ENCODE measurements around the gene KIF4A. TPM values are rescaled to one million over a fixed set of nuclear protein-coding genes. Genes with fewer than 3 reads are reported as not detected.

KIF4A gene
- total RNA-seq, 1 experiment from 2014 or later: 40.3 TPM

DNA sequence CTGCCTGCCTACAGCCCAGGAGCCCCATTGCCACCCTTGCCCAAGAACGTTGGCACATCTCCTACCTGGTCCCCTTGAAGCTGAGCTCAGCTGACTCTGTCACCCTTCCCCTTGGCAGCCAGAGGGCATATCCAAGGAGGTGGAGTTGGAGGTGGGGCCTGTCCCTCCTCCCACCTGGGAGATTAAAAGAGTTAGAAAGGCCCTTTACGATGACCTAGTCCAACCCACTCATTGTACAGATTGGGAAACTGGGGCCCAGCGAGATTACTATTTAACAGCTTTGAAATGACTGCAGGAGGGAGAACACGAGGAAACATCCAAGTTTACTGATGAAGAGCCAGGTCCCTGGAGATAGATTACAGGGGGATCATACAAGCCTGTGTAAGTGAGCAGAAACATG is 29.8 kb upstream of the KIF4A start, which contains the start of gene P2RY4:
Gene P2RY4, minus strand, starts transcription at position 101 of the 400 bp plus-strand sequence. CDS start 580 bp downstream, outside the sequence.
- ChIA-PET CTCF (interaction anchor here (4.2 kb wide), 1 partner anchor 127 kb away, joined by 20 read pairs; the partner anchor contains the start of gene IGBP1), RAD21 (ENCODE audit: low non-redundant PET in 1 of 2, low total read pairs in 2 of 2, uncharacterized antibody in 2 of 2, unreplicated experiment in 2 of 2) (no interaction called here), POLR2A (no interaction called here)
- no peaks in the 10 kb centered on the region for H3K27me3 ChIP-seq (ENCODE audit: insufficient read depth, low read length)
- H3K36me3 ChIP-seq (ENCODE audit: control insufficient read depth in 1 of 2, insufficient read depth in 2 of 2, low read length in 2 of 2): no peaks in the 10 kb centered on the region
- H3K4me3 ChIP-seq (replicated peaks in 1 of 2; ENCODE audit: low read depth in 1 of 2, low read length in 2 of 2): no peak within 1 kb of the TSS
- H3K79me2 ChIP-seq (ENCODE audit: insufficient read depth, low read length): no peaks in the 10 kb centered on the region
- H3K4me1 ChIP-seq (ENCODE audit: control insufficient read depth in 1 of 2, insufficient read depth in 2 of 2, low read length in 2 of 2): peaks cover 3 to 19% of the 10 kb centered on the region in 2 experiments; a peak in 3 of 4 replicates
- no peak for DNase-seq (ENCODE audit: low read depth, low spot score)
- no peaks in the 10 kb centered on the region for H3K9me3 ChIP-seq (ENCODE audit: control insufficient read depth in 1 of 2, insufficient read depth in 1 of 2, low read depth in 1 of 2, low read length in 2 of 2)
- H3K9ac ChIP-seq (ENCODE audit: low read length): no peak within 1 kb of the TSS
- no peak within 1 kb of the TSS for H2AFZ ChIP-seq (ENCODE audit: low read depth, low read length, poor library complexity, severe bottlenecking)
- no peak for ATAC-seq
- no TSS peak for BruUV-seq (replicated peaks)
- H3K4me2 ChIP-seq (ENCODE audit: low read length): no peak within 1 kb of the TSS
- no peak within 1 kb of the TSS for H3K27ac ChIP-seq (ENCODE audit: low read depth, low read length)
- TF ChIP-seq SRF (IDR thresholded peaks at IDR 0.05; ENCODE audit: low read depth): no peak
- TF ChIP-seq JUND (IDR thresholded peaks at IDR 0.05): no peak
- TF ChIP-seq RAD21 (IDR thresholded peaks at IDR 0.05; ENCODE audit: low read depth): no peak
- TF ChIP-seq, protein P1, sequence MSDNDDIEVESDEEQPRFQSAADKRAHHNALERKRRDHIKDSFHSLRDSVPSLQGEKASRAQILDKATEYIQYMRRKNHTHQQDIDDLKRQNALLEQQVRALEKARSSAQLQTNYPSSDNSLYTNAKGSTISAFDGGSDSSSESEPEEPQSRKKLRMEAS (IDR thresholded peaks at IDR 0.05): no peak
- no peaks in the 10 kb centered on the region for H3K9me2 ChIP-seq (ENCODE audit: insufficient read depth)
- H4K20me1 ChIP-seq (ENCODE audit: insufficient read depth): no peaks in the 10 kb centered on the region
- intact Hi-C loops (cut with micrococcal nuclease): loop anchor here (5.0 kb wide), 1 partner anchor 63 kb away; no protein-coding TSS in a partner anchor

DNA sequence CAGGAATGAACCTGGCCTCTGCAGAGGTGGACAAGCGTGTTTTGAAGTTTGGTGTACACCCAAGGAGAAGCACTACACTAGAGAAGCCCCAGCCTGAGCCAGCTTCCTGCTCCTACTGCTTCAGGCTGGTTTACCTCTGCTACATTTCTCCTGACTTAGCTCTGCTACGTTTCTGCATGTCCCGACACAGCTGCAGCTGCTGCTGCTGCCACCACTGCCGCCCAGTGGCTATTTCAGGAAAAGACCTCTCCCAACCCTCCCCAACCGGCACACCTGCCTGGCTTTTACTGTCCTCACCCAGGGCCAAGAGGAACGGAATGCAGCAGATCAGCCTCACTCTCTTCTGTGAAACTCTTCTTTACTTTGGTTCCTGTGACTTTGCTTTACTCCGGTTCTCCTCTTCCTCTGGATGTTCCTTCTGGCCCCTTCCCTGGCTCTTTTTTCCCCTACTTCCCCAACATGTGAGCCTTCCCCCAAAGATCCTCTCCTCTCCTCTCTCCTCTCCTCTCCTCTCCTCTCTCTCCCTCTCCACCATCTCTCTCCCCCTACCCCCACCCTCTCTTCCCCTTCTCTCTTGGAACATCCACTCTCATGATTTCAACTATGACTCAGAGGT is 26.8 kb upstream of the KIF4A start:
- no peak overlapping the region for H3K27ac ChIP-seq (ENCODE audit: low read depth, low read length)
- no TSS peak for BruUV-seq (replicated peaks)
- no peaks in the 10 kb centered on the region for H3K27me3 ChIP-seq (ENCODE audit: insufficient read depth, low read length)
- intact Hi-C loops (cut with micrococcal nuclease): loop anchor here (2.0 to 5.0 kb wide), 2 partner anchors 66 to 130 kb away; partner anchors contain the start of gene IGBP1
- ChIA-PET RAD21 (ENCODE audit: low non-redundant PET in 1 of 2, low total read pairs in 2 of 2, uncharacterized antibody in 2 of 2, unreplicated experiment in 2 of 2) (no interaction called here), POLR2A (interaction anchor here (1.2 kb wide), 1 partner anchor 9 kb away, joined by 3 read pairs; no protein-coding TSS in a partner anchor), CTCF (interaction anchor here (1.0 to 4.2 kb wide), 4 partner anchors 10 to 166 kb away, joined by 4 to 20 read pairs (median 6); partner anchors contain the start of gene IGBP1)
- H3K9ac ChIP-seq (ENCODE audit: low read length): no peak overlapping the region
- ATAC-seq: peak; percentile 97
- no peaks in the 10 kb centered on the region for H3K36me3 ChIP-seq (ENCODE audit: control insufficient read depth in 1 of 2, insufficient read depth in 2 of 2, low read length in 2 of 2)
- no peaks in the 10 kb centered on the region for H3K9me2 ChIP-seq (ENCODE audit: insufficient read depth)
- H3K79me2 ChIP-seq (ENCODE audit: insufficient read depth, low read length): no peaks in the 10 kb centered on the region
- no peak overlapping the region for H2AFZ ChIP-seq (ENCODE audit: low read depth, low read length, poor library complexity, severe bottlenecking)
- no peaks in the 10 kb centered on the region for H4K20me1 ChIP-seq (ENCODE audit: insufficient read depth)
- no peaks in the 10 kb centered on the region for H3K9me3 ChIP-seq (ENCODE audit: control insufficient read depth in 1 of 2, insufficient read depth in 1 of 2, low read depth in 1 of 2, low read length in 2 of 2)
- DNase-seq (ENCODE audit: low read depth, low spot score): no peak
- H3K4me2 ChIP-seq (ENCODE audit: low read length): no peak overlapping the region
- TF ChIP-seq, protein P2, sequence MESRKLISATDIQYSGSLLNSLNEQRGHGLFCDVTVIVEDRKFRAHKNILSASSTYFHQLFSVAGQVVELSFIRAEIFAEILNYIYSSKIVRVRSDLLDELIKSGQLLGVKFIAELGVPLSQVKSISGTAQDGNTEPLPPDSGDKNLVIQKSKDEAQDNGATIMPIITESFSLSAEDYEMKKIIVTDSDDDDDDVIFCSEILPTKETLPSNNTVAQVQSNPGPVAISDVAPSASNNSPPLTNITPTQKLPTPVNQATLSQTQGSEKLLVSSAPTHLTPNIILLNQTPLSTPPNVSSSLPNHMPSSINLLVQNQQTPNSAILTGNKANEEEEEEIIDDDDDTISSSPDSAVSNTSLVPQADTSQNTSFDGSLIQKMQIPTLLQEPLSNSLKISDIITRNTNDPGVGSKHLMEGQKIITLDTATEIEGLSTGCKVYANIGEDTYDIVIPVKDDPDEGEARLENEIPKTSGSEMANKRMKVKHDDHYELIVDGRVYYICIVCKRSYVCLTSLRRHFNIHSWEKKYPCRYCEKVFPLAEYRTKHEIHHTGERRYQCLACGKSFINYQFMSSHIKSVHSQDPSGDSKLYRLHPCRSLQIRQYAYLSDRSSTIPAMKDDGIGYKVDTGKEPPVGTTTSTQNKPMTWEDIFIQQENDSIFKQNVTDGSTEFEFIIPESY (IDR thresholded peaks at IDR 0.05; ENCODE audit: extremely low read depth, insufficient replicate concordance, low read length): no peak
- no peak for TF ChIP-seq YY1 (IDR thresholded peaks at IDR 0.05; ENCODE audit: extremely low read depth, insufficient replicate concordance, low read depth, low read length)
- TF ChIP-seq, protein P1 (IDR thresholded peaks at IDR 0.05): no peak
- TF ChIP-seq ZNF274 (IDR thresholded peaks at IDR 0.05; ENCODE audit: low read depth, low read length): no peak
- TF ChIP-seq EZH2phosphoT487 (IDR thresholded peaks at IDR 0.05; ENCODE audit: borderline replicate concordance): no peak
- TF ChIP-seq TCF7L2 (IDR thresholded peaks at IDR 0.05; ENCODE audit: borderline replicate concordance, extremely low read depth, insufficient read depth, insufficient read length): no peak
- TF ChIP-seq RAD21 (IDR thresholded peaks at IDR 0.05; ENCODE audit: low read depth): peak; percentile 79
- TF ChIP-seq, protein P3, sequence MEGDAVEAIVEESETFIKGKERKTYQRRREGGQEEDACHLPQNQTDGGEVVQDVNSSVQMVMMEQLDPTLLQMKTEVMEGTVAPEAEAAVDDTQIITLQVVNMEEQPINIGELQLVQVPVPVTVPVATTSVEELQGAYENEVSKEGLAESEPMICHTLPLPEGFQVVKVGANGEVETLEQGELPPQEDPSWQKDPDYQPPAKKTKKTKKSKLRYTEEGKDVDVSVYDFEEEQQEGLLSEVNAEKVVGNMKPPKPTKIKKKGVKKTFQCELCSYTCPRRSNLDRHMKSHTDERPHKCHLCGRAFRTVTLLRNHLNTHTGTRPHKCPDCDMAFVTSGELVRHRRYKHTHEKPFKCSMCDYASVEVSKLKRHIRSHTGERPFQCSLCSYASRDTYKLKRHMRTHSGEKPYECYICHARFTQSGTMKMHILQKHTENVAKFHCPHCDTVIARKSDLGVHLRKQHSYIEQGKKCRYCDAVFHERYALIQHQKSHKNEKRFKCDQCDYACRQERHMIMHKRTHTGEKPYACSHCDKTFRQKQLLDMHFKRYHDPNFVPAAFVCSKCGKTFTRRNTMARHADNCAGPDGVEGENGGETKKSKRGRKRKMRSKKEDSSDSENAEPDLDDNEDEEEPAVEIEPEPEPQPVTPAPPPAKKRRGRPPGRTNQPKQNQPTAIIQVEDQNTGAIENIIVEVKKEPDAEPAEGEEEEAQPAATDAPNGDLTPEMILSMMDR (IDR thresholded peaks at IDR 0.05 in 2 of 3, conservative IDR thresholded peaks at IDR 0.05 in 1 of 3; ENCODE audit: borderline replicate concordance in 1 of 3, insufficient read depth in 1 of 3, low read depth in 2 of 3, low read length in 2 of 3): peak; percentile 60 to 66 (median 66); a peak in 5 of 6 replicates
- peaks cover 0 to 3% of the 10 kb centered on the region in 2 experiments; a peak in 1 of 4 replicates for H3K4me1 ChIP-seq (ENCODE audit: control insufficient read depth in 1 of 2, insufficient read depth in 2 of 2, low read length in 2 of 2)
- H3K4me3 ChIP-seq (replicated peaks in 1 of 2; ENCODE audit: low read depth in 1 of 2, low read length in 2 of 2): no peak overlapping the region

All from HCT116 (cell line).